ENCODE data around the gene EXO1.

The EXO1 gene

DNA sequence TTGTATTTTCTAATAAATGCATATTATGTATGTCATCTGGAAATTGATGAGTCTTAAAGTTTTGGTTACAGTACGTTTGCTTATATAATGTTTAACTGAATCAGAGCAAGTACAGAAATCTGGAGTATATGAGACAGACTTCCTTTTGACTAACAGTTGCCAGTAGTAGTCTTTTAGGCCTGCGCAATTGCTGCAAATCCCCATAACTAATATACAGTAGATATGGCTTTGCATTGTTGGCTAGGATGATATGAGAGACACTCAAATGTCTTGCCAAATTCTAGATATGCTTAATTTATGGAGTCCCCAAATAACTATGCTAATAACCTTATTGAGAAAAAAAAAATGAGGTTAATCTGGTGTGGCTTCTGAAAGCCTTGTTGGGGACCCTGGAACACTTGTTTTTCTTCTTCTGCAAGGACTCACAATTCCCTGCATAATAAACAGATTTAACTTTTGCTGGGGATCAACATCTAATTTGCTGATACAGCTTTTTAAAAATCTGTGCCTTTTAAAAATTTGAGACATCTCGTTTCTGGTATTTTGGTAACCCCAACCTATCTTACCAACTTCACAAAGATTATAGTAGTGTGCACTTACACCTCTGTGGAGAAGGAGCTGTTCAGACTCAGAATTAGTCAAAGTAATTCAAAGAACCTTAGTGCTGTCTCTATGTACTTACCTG is 22.9 kb downstream of the EXO1 start:
- no peaks in the 10 kb centered on the region for H3K9me3 ChIP-seq (ENCODE audit: control insufficient read depth, insufficient read depth, low read length)
- no peaks in the 10 kb centered on the region for H3K27me3 ChIP-seq (ENCODE audit: control insufficient read depth, low read length)
- no peaks in the 10 kb centered on the region for H3K9me2 ChIP-seq (replicated peaks; ENCODE audit: control insufficient read depth, low read length)
- H3K36me3 ChIP-seq (ENCODE audit: control insufficient read depth, low read length), result peaks cover 85% of the 10 kb centered on the region
- H3K79me2 ChIP-seq (ENCODE audit: control insufficient read depth, low read length), result peaks cover 26% of the 10 kb centered on the region
- no peak overlapping the region for H3K4me2 ChIP-seq (ENCODE audit: low read length)
- H3F3A ChIP-seq (ENCODE audit: control insufficient read depth, insufficient read depth), result no peaks in the 10 kb centered on the region
- TF ChIP-seq EZH2phosphoT487 (IDR thresholded peaks at IDR 0.05; ENCODE audit: borderline replicate concordance, low read length), result no peak
- TF ChIP-seq, protein P1, sequence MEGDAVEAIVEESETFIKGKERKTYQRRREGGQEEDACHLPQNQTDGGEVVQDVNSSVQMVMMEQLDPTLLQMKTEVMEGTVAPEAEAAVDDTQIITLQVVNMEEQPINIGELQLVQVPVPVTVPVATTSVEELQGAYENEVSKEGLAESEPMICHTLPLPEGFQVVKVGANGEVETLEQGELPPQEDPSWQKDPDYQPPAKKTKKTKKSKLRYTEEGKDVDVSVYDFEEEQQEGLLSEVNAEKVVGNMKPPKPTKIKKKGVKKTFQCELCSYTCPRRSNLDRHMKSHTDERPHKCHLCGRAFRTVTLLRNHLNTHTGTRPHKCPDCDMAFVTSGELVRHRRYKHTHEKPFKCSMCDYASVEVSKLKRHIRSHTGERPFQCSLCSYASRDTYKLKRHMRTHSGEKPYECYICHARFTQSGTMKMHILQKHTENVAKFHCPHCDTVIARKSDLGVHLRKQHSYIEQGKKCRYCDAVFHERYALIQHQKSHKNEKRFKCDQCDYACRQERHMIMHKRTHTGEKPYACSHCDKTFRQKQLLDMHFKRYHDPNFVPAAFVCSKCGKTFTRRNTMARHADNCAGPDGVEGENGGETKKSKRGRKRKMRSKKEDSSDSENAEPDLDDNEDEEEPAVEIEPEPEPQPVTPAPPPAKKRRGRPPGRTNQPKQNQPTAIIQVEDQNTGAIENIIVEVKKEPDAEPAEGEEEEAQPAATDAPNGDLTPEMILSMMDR (IDR thresholded peaks at IDR 0.05; ENCODE audit: low read depth, low read length, poor library complexity, severe bottlenecking), result no peak
- no peak overlapping the region for H3K27ac ChIP-seq (ENCODE audit: low read depth, low read length)
- peaks cover 18% of the 10 kb centered on the region for H3K4me1 ChIP-seq (ENCODE audit: control insufficient read depth, low read length)
- H4K20me1 ChIP-seq (ENCODE audit: control insufficient read depth, insufficient read depth, low read depth, low read length), result 0 out of 2 replicates have a peak, but pooled peaks cover 7% of the 10 kb centered on the region
- no peak overlapping the region for H3K4me3 ChIP-seq (ENCODE audit: low read length)

DNA sequence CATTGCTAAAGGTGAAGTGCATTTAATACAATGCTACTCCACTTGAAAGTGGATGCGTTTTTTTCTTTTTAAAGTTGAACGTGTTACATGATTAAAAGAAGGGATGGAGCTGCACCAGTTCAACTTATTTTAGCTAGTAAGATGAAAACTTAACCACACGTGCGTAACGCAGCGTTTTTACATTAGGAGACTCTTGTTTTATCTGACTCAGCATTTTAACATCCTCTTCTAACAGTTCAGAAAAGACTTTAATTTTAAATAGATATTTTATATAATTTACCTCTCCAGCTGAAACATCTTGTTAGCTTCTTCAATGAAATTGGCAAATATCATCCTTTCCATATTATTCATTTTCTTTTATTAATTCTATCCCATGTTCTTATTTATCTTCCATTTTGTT is 33.4 kb downstream of the EXO1 start:
- no peaks in the 10 kb centered on the region for H3K27me3 ChIP-seq (ENCODE audit: control insufficient read depth, low read length)
- peaks cover 84% of the 10 kb centered on the region for H3K36me3 ChIP-seq (ENCODE audit: control insufficient read depth, low read length)
- H3K4me2 ChIP-seq (ENCODE audit: low read length), result no peak overlapping the region
- no peak for TF ChIP-seq EZH2phosphoT487 (IDR thresholded peaks at IDR 0.05; ENCODE audit: borderline replicate concordance, low read length)
- TF ChIP-seq, protein P1 (IDR thresholded peaks at IDR 0.05; ENCODE audit: low read depth, low read length, poor library complexity, severe bottlenecking), result no peak
- H3K9me2 ChIP-seq (replicated peaks; ENCODE audit: control insufficient read depth, low read length), result no peaks in the 10 kb centered on the region
- no peaks in the 10 kb centered on the region; the same call in 1 of the 2 replicates for H3F3A ChIP-seq (ENCODE audit: control insufficient read depth, insufficient read depth)
- H3K79me2 ChIP-seq (ENCODE audit: control insufficient read depth, low read length), result peaks cover 36% of the 10 kb centered on the region
- no peaks in the 10 kb centered on the region for H4K20me1 ChIP-seq (ENCODE audit: control insufficient read depth, insufficient read depth, low read depth, low read length)
- no peak overlapping the region for H3K27ac ChIP-seq (ENCODE audit: low read depth, low read length)
- no peaks in the 10 kb centered on the region for H3K4me1 ChIP-seq (ENCODE audit: control insufficient read depth, low read length)
- H3K9me3 ChIP-seq (ENCODE audit: control insufficient read depth, insufficient read depth, low read length), result no peaks in the 10 kb centered on the region
- no peak overlapping the region for H3K4me3 ChIP-seq (ENCODE audit: low read length)

GRCh38 chr1:241883159-241883558 is 35.2 kb downstream of the EXO1 start:
- Histone ChIP-seq H3K4me3 (ENCODE audit: low read length) (no peak overlapping the region), H3K27me3 (ENCODE audit: control insufficient read depth, low read length) (no peaks in the 10 kb centered on the region), H3K79me2 (ENCODE audit: control insufficient read depth, low read length) (peaks cover 22% of the 10 kb centered on the region), H3K4me2 (ENCODE audit: low read length) (no peak overlapping the region), H3F3A (ENCODE audit: control insufficient read depth, insufficient read depth) (peaks cover 2% of the 10 kb centered on the region; the same call in 1 of the 2 replicates), H4K20me1 (ENCODE audit: control insufficient read depth, insufficient read depth, low read depth, low read length) (no peaks in the 10 kb centered on the region), H3K9me2 (replicated peaks; ENCODE audit: control insufficient read depth, low read length) (no peaks in the 10 kb centered on the region), H3K4me1 (ENCODE audit: control insufficient read depth, low read length) (no peaks in the 10 kb centered on the region), H3K9me3 (ENCODE audit: control insufficient read depth, insufficient read depth, low read length) (no peaks in the 10 kb centered on the region), H3K27ac (ENCODE audit: low read depth, low read length) (no peak overlapping the region), H3K36me3 (ENCODE audit: control insufficient read depth, low read length) (peaks cover 82% of the 10 kb centered on the region)
- TF ChIP-seq, protein P1 (IDR thresholded peaks at IDR 0.05; ENCODE audit: low read depth, low read length, poor library complexity, severe bottlenecking), result no peak
- no peak for TF ChIP-seq EZH2phosphoT487 (IDR thresholded peaks at IDR 0.05; ENCODE audit: borderline replicate concordance, low read length)

Data from DOHH2 (cell line).